SU-DHL-6 (cell line): ENCODE data around the gene SCARF2.

Source experiments
- EZH2phosphoT487 ChIP-seq: fragments of 200-600 bp; sonication (generic), shearing (Covaris generic); conservative IDR thresholded peaks from 2 replicates; pipeline ENCODE4 v1.6.1; 2018; ENCODE audit warnings: mild to moderate bottlenecking, antibody characterized with exemption, low read length, moderate library complexity, mixed read lengths
- TF ChIP-seq, protein P1 (sequence below): fragments of 200-600 bp; sonication (generic); IDR thresholded peaks from one replicate; pipeline ENCODE4 v1.5.1; 2017; ENCODE audit warnings: antibody characterized with exemption, mild to moderate bottlenecking, low read length, moderate library complexity; ENCODE audit not compliant: insufficient read depth, poor library complexity, severe bottlenecking

GRCh38 chr22:20438427-20438677 is 727 bp upstream of the SCARF2 start:
- TF ChIP-seq, protein P1, sequence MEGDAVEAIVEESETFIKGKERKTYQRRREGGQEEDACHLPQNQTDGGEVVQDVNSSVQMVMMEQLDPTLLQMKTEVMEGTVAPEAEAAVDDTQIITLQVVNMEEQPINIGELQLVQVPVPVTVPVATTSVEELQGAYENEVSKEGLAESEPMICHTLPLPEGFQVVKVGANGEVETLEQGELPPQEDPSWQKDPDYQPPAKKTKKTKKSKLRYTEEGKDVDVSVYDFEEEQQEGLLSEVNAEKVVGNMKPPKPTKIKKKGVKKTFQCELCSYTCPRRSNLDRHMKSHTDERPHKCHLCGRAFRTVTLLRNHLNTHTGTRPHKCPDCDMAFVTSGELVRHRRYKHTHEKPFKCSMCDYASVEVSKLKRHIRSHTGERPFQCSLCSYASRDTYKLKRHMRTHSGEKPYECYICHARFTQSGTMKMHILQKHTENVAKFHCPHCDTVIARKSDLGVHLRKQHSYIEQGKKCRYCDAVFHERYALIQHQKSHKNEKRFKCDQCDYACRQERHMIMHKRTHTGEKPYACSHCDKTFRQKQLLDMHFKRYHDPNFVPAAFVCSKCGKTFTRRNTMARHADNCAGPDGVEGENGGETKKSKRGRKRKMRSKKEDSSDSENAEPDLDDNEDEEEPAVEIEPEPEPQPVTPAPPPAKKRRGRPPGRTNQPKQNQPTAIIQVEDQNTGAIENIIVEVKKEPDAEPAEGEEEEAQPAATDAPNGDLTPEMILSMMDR: no peak
- TF ChIP-seq EZH2phosphoT487: no peak
